K562 (cell line): ENCODE measurements around the gene FBXW12. TPM values are rescaled to one million over a fixed set of nuclear protein-coding genes. Genes with fewer than 3 reads are reported as not detected.

Source experiments
- ADNP ChIP-seq: fragments of 200-800 bp; sonication (Bioruptor generic); IDR thresholded peaks from 2 replicates; pipeline ENCODE4 v1.6.1; 2016; ENCODE audit warnings: missing genetic modification characterization, missing compliant biosample characterization
- COPS2 ChIP-seq: fragments of 450-650 bp; conservative IDR thresholded peaks from 2 replicates; pipeline ENCODE4 v1.6.1; 2016; ENCODE audit warnings: mild to moderate bottlenecking, moderate library complexity
- HDAC2 ChIP-seq: fragments of 450-650 bp; IDR thresholded peaks from 2 replicates; pipeline ENCODE4 v1.6.1; 2016; ENCODE audit warnings: mild to moderate bottlenecking
- PHB ChIP-seq: fragments of 250-450 bp; sonication (Bioruptor Pico); IDR thresholded peaks from 2 replicates; pipeline ENCODE4 v1.5.0; 2021
- RBM17 ChIP-seq: fragments of 200-400 bp; formaldehyde crosslinking; IDR thresholded peaks from 2 replicates; pipeline ENCODE4 v1.6.1; 2017; ENCODE audit warnings: low read depth, mild to moderate bottlenecking, low read length, borderline replicate concordance
- ZNF239 ChIP-seq: fragments of 250-450 bp; sonication (Bioruptor Pico); IDR thresholded peaks from 2 replicates; pipeline ENCODE4 v1.4.0; 2020; ENCODE audit warnings: mild to moderate bottlenecking
- polyA plus RNA-seq, 8 experiments: library from polyadenylated mRNA; depleted of rRNA in 4 of 8; stranded (reverse) in 5 of 8; unstranded in 3 of 8; fragments of >200 nt; fragmentation: Nextera tagmentation in 2 of 8; fragmentation: Illumina TruSeq in 1 of 8; extraction: Ambion mirVana in 2 of 8; extraction: Trizol in 1 of 8; gene quantifications; 2 replicates each; pipeline versions ENCODE4 v1.2.1 to v1.2.3, GENCODE V29; 2011 to 2014; ENCODE audit warnings: inconsistent platforms in 1 of 8, missing spikeins in 1 of 8
- total RNA-seq, 7 experiments: library from RNA; depleted of rRNA in 6 of 7; stranded (reverse); fragments of >200 nt in 6 of 7; fragmentation: Illumina TruSeq in 2 of 7; extraction: Trizol in 2 of 7; gene quantifications; 2 replicates each; pipeline versions ENCODE4 v1.2.1 to v1.2.3, GENCODE V29; 2011 to 2021; ENCODE audit warnings: low replicate concordance in 1 of 7
- TF ChIP-seq, protein P1 (sequence below): sonication (generic); formaldehyde crosslinking; IDR thresholded peaks from 2 replicates; pipeline ENCODE4 v1.8.0; 2022; ENCODE audit warnings: mild to moderate bottlenecking, missing genetic modification reagents
- TF ChIP-seq, protein P2 (sequence below): sonication (generic); formaldehyde crosslinking; IDR thresholded peaks from 2 replicates; pipeline ENCODE4 v1.8.0; 2023; ENCODE audit warnings: missing genetic modification reagents, mild to moderate bottlenecking, borderline replicate concordance
- TF ChIP-seq, protein P3 (sequence below): fragments of 450-650 bp; formaldehyde crosslinking; IDR thresholded peaks from 2 replicates; pipeline ENCODE4 v1.4.0; 2020; ENCODE audit warnings: mild to moderate bottlenecking, mixed read lengths
- TF ChIP-seq, protein P4 (sequence below): fragments of 450-650 bp; IDR thresholded peaks from 2 replicates; pipeline ENCODE4 v1.6.1; 2018; ENCODE audit not compliant: partially characterized antibody
- TF ChIP-seq, protein P5 (sequence below): sonication (generic); formaldehyde crosslinking; IDR thresholded peaks from 2 replicates; pipeline ENCODE4 v1.5.0; 2020; ENCODE audit warnings: missing genetic modification reagents

FBXW12 gene
- total and polyA plus RNA-seq, 9 of the 15 experiments (the other 6 are each of a cell fraction or from before 2014, with no cell fraction given), result 0.04 to 0.07 (median 0.06) TPM; not detected in 6

DNA sequence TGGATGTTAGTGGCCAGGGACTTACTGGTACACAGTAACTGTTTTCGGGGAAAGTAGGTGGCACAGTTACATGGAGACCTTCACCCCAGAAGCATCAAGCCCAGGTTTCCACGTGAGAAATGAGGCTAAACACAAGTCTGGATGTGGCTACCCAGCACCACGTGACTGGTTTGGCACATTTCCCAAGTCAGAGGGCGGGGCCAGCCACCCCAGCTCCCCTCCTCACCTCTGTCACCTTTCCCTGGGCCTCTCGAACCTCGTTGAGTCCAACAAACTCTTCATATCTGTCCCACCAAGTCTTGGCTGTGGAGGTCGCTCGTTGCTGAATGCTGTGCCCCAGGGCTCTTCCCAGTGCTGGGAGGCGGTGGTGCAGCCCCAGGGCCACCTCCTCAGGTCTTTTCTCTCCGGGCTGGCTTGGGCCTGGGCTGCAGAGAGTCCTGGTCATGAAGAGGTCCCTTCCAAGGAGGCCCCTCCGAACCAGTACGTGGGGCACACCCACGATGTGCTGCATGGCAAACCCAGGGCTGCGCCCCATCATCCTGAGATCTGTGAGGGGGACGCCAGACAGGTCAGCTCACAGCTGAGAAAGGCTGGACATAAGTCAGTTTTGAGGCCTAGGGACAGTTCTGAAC, 62.7 kb downstream of the FBXW12 start (continued):
- TF ChIP-seq, protein P1, sequence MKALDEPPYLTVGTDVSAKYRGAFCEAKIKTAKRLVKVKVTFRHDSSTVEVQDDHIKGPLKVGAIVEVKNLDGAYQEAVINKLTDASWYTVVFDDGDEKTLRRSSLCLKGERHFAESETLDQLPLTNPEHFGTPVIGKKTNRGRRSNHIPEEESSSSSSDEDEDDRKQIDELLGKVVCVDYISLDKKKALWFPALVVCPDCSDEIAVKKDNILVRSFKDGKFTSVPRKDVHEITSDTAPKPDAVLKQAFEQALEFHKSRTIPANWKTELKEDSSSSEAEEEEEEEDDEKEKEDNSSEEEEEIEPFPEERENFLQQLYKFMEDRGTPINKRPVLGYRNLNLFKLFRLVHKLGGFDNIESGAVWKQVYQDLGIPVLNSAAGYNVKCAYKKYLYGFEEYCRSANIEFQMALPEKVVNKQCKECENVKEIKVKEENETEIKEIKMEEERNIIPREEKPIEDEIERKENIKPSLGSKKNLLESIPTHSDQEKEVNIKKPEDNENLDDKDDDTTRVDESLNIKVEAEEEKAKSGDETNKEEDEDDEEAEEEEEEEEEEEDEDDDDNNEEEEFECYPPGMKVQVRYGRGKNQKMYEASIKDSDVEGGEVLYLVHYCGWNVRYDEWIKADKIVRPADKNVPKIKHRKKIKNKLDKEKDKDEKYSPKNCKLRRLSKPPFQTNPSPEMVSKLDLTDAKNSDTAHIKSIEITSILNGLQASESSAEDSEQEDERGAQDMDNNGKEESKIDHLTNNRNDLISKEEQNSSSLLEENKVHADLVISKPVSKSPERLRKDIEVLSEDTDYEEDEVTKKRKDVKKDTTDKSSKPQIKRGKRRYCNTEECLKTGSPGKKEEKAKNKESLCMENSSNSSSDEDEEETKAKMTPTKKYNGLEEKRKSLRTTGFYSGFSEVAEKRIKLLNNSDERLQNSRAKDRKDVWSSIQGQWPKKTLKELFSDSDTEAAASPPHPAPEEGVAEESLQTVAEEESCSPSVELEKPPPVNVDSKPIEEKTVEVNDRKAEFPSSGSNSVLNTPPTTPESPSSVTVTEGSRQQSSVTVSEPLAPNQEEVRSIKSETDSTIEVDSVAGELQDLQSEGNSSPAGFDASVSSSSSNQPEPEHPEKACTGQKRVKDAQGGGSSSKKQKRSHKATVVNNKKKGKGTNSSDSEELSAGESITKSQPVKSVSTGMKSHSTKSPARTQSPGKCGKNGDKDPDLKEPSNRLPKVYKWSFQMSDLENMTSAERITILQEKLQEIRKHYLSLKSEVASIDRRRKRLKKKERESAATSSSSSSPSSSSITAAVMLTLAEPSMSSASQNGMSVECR (CRISPR knock-in tag), result no peak
- TF ChIP-seq, protein P2, sequence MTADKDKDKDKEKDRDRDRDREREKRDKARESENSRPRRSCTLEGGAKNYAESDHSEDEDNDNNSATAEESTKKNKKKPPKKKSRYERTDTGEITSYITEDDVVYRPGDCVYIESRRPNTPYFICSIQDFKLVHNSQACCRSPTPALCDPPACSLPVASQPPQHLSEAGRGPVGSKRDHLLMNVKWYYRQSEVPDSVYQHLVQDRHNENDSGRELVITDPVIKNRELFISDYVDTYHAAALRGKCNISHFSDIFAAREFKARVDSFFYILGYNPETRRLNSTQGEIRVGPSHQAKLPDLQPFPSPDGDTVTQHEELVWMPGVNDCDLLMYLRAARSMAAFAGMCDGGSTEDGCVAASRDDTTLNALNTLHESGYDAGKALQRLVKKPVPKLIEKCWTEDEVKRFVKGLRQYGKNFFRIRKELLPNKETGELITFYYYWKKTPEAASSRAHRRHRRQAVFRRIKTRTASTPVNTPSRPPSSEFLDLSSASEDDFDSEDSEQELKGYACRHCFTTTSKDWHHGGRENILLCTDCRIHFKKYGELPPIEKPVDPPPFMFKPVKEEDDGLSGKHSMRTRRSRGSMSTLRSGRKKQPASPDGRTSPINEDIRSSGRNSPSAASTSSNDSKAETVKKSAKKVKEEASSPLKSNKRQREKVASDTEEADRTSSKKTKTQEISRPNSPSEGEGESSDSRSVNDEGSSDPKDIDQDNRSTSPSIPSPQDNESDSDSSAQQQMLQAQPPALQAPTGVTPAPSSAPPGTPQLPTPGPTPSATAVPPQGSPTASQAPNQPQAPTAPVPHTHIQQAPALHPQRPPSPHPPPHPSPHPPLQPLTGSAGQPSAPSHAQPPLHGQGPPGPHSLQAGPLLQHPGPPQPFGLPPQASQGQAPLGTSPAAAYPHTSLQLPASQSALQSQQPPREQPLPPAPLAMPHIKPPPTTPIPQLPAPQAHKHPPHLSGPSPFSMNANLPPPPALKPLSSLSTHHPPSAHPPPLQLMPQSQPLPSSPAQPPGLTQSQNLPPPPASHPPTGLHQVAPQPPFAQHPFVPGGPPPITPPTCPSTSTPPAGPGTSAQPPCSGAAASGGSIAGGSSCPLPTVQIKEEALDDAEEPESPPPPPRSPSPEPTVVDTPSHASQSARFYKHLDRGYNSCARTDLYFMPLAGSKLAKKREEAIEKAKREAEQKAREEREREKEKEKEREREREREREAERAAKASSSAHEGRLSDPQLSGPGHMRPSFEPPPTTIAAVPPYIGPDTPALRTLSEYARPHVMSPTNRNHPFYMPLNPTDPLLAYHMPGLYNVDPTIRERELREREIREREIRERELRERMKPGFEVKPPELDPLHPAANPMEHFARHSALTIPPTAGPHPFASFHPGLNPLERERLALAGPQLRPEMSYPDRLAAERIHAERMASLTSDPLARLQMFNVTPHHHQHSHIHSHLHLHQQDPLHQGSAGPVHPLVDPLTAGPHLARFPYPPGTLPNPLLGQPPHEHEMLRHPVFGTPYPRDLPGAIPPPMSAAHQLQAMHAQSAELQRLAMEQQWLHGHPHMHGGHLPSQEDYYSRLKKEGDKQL (CRISPR knock-in tag), result no peak
- TF ChIP-seq HDAC2 (no peak), ZNF239 (CRISPR knock-in tag) (no peak), PHB (CRISPR knock-in tag) (no peak), ADNP (tag) (no peak), RBM17 (no peak), COPS2 (no peak)
- TF ChIP-seq, protein P3, sequence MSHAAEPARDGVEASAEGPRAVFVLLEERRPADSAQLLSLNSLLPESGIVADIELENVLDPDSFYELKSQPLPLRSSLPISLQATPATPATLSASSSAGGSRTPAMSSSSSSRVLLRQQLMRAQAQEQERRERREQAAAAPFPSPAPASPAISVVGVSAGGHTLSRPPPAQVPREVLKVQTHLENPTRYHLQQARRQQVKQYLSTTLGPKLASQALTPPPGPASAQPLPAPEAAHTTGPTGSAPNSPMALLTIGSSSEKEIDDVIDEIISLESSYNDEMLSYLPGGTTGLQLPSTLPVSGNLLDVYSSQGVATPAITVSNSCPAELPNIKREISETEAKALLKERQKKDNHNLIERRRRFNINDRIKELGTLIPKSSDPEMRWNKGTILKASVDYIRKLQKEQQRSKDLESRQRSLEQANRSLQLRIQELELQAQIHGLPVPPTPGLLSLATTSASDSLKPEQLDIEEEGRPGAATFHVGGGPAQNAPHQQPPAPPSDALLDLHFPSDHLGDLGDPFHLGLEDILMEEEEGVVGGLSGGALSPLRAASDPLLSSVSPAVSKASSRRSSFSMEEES (CRISPR knock-in tag), result peak; percentile 83
- TF ChIP-seq, protein P4, sequence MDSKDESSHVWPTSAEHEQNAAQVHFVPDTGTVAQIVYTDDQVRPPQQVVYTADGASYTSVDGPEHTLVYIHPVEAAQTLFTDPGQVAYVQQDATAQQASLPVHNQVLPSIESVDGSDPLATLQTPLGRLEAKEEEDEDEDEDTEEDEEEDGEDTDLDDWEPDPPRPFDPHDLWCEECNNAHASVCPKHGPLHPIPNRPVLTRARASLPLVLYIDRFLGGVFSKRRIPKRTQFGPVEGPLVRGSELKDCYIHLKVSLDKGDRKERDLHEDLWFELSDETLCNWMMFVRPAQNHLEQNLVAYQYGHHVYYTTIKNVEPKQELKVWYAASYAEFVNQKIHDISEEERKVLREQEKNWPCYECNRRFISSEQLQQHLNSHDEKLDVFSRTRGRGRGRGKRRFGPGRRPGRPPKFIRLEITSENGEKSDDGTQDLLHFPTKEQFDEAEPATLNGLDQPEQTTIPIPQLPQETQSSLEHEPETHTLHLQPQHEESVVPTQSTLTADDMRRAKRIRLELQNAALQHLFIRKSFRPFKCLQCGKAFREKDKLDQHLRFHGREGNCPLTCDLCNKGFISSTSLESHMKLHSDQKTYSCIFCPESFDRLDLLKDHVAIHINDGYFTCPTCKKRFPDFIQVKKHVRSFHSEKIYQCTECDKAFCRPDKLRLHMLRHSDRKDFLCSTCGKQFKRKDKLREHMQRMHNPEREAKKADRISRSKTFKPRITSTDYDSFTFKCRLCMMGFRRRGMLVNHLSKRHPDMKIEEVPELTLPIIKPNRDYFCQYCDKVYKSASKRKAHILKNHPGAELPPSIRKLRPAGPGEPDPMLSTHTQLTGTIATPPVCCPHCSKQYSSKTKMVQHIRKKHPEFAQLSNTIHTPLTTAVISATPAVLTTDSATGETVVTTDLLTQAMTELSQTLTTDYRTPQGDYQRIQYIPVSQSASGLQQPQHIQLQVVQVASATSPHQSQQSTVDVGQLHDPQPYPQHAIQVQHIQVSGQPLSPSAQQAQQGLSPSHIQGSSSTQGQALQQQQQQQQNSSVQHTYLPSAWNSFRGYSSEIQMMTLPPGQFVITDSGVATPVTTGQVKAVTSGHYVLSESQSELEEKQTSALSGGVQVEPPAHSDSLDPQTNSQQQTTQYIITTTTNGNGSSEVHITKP, result no peak
- TF ChIP-seq, protein P5, sequence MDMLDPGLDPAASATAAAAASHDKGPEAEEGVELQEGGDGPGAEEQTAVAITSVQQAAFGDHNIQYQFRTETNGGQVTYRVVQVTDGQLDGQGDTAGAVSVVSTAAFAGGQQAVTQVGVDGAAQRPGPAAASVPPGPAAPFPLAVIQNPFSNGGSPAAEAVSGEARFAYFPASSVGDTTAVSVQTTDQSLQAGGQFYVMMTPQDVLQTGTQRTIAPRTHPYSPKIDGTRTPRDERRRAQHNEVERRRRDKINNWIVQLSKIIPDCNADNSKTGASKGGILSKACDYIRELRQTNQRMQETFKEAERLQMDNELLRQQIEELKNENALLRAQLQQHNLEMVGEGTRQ (CRISPR knock-in tag), result peak; percentile 88
